HepG2 (cell line): Measurements from ENCODE around the gene C3orf22. TPM values are rescaled to one million over a fixed set of nuclear protein-coding genes. Genes with fewer than 3 reads are reported as not detected.

ENCODE experiments used
- AGO1 ChIP-seq: fragments of 200-400 bp; formaldehyde crosslinking; IDR thresholded peaks from 2 replicates; pipeline ENCODE4 v1.6.1; 2017; ENCODE audit warnings: mild to moderate bottlenecking, low read depth, low read length, moderate library complexity; ENCODE audit not compliant: poor library complexity, severe bottlenecking
- CHD4 ChIP-seq: fragments of 200-600 bp; sonication (generic); IDR thresholded peaks from 2 replicates; pipeline ENCODE4 v1.7.0; 2017; ENCODE audit warnings: mild to moderate bottlenecking, low read length, borderline replicate concordance
- ETV5 ChIP-seq: IDR thresholded peaks from 2 replicates; pipeline ENCODE4 v1.6.1; 2018; ENCODE audit warnings: missing biosample characterization, missing genetic modification reagents, inconsistent platforms, borderline replicate concordance
- PRDM4 ChIP-seq: sonication (generic); formaldehyde crosslinking; IDR thresholded peaks from 2 replicates; pipeline ENCODE4 v1.9.0; 2021; ENCODE audit warnings: missing genetic modification reagents, borderline replicate concordance
- TFE3 ChIP-seq: IDR thresholded peaks from 2 replicates; pipeline ENCODE4 v1.6.1; 2016
- UBTF ChIP-seq: sonication (generic); formaldehyde crosslinking; IDR thresholded peaks from 2 replicates; pipeline ENCODE4 v1.4.0; 2020; ENCODE audit warnings: mild to moderate bottlenecking, missing genetic modification reagents
- ZC3H13 ChIP-seq: sonication (generic); formaldehyde crosslinking; IDR thresholded peaks from 2 replicates; pipeline ENCODE4 v1.8.1; 2023; ENCODE audit warnings: mild to moderate bottlenecking, missing genetic modification reagents, moderate library complexity
- polyA plus RNA-seq, 8 experiments: library from polyadenylated mRNA; depleted of rRNA in 3 of 8; stranded (reverse) in 7 of 8; unstranded in 1 of 8; fragments of >200 nt; fragmentation: Illumina TruSeq in 4 of 8; extraction: Trizol in 4 of 8; gene quantifications; 2 replicates each; pipeline versions ENCODE4 v1.2.1 to v1.2.3, GENCODE V29; 2011 to 2016; ENCODE audit warnings: low read depth in 4 of 8, missing spikeins in 1 of 8, mixed read lengths in 1 of 8; ENCODE audit not compliant: insufficient read depth in 1 of 8
- total RNA-seq, 5 experiments: library from RNA; depleted of rRNA; stranded (reverse); fragments of >200 nt; fragmentation: Illumina TruSeq; extraction: Trizol; gene quantifications; 2 replicates each; pipeline ENCODE4 v1.2.3, GENCODE V29; 2016; ENCODE audit warnings: low read depth in 1 of 5

The C3orf22 gene
- total and polyA plus RNA-seq, 2 of the 13 experiments (the other 11 are each of a cell fraction or from before 2014, with no cell fraction given): not detected

- no peak for TF ChIP-seq ZC3H13 (CRISPR knock-in tag)
- no peak for TF ChIP-seq ETV5 (CRISPR knock-in tag)
- no peak for TF ChIP-seq PRDM4 (CRISPR knock-in tag)
- TF ChIP-seq CHD4: no peak
- no peak for TF ChIP-seq TFE3
- no peak for TF ChIP-seq UBTF (CRISPR knock-in tag)
- TF ChIP-seq AGO1: no peak
Observed at GRCh38 chr3:126521122-126521891, 37.4 kb downstream of the C3orf22 start (continued).
